ENCODE measurements around the gene DPYSL5.

DNA sequence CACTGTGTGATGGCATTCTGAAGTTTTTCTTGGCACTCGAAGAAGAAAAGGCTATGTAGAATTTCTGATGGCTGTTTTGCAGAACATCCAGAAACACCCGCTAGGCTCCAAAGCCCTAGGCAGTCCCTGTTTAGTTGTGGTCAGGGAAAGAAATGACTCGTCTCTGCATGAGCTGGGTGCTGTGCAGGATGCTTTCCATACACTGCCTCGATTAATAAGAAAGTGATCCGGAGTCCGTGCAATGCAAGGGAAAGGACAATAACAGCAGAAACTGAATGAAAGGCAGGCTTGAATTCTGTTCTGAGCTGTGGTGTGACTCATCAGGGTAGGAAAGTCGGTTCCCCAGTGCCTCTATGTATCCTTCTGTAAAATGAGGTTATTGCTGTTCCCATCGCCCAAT lies 141.2 kb downstream of the DPYSL5 start:
- TF ChIP-seq, protein P1, sequence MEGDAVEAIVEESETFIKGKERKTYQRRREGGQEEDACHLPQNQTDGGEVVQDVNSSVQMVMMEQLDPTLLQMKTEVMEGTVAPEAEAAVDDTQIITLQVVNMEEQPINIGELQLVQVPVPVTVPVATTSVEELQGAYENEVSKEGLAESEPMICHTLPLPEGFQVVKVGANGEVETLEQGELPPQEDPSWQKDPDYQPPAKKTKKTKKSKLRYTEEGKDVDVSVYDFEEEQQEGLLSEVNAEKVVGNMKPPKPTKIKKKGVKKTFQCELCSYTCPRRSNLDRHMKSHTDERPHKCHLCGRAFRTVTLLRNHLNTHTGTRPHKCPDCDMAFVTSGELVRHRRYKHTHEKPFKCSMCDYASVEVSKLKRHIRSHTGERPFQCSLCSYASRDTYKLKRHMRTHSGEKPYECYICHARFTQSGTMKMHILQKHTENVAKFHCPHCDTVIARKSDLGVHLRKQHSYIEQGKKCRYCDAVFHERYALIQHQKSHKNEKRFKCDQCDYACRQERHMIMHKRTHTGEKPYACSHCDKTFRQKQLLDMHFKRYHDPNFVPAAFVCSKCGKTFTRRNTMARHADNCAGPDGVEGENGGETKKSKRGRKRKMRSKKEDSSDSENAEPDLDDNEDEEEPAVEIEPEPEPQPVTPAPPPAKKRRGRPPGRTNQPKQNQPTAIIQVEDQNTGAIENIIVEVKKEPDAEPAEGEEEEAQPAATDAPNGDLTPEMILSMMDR (conservative IDR thresholded peaks at IDR 0.05 in 1 of 2, IDR thresholded peaks at IDR 0.05 in 1 of 2; ENCODE audit: low read depth in 1 of 2, low read length in 2 of 2), result no peak
- TF ChIP-seq EZH2 (IDR thresholded peaks at IDR 0.05; ENCODE audit: low read length, missing control alignments), result no peak
